Gastrocnemius medialis (tissue), 4 donors: ENCODE results near the gene DTD1. TPM values are rescaled to one million over a fixed set of nuclear protein-coding genes. Genes with fewer than 3 reads are reported as not detected.

Experiments used
- ATAC-seq, 2 donors: fragments of 150-250 bp; one replicate each; pipeline ENCODE4 v1.9.1; 2016
- DNase-seq, 2 donors: peaks; one replicate each; pipeline ENCODE4 v3.0.0-alpha.2; 2019
- H3K27ac ChIP-seq, 4 donors: fragments of 200-600 bp; sonication (generic); 1 replicate in 1 of 4; 2 replicates in 3 of 4; pipeline ENCODE4 v1.5.1; 2016 to 2018; ENCODE audit warnings: mild to moderate bottlenecking in 2 of 4, moderate library complexity in 1 of 4
- H3K27me3 ChIP-seq, 3 donors: fragments of 200-600 bp; sonication (generic) in 2 of 3; 1 replicate in 1 of 3; 2 replicates in 2 of 3; pipeline versions ENCODE4 v1.5.1 to v1.6.0; 2016 to 2019; ENCODE audit warnings: mild to moderate bottlenecking in 1 of 3, moderate library complexity in 1 of 3
- H3K36me3 ChIP-seq, 2 donors: fragments of 200-600 bp; sonication (generic) in 1 of 2; one replicate each; pipeline ENCODE4 v1.5.1; 2017 to 2018
- H3K4me1 ChIP-seq, 2 donors: fragments of 200-600 bp; sonication (generic) in 1 of 2; one replicate each; pipeline ENCODE4 v1.5.1; 2016 to 2017; ENCODE audit warnings: mild to moderate bottlenecking in 2 of 2
- H3K4me3 ChIP-seq, 4 donors: fragments of 200-600 bp; sonication (generic) in 3 of 4; 1 replicate in 1 of 4; 2 replicates in 3 of 4; pipeline ENCODE4 v1.5.1; 2016 to 2019; ENCODE audit warnings: mild to moderate bottlenecking in 2 of 4
- H3K9me3 ChIP-seq, 3 donors: fragments of 200-600 bp; sonication (generic) in 2 of 3; 1 replicate in 1 of 3; 2 replicates in 2 of 3; pipeline ENCODE4 v1.5.1; 2016 to 2019
- CTCF ChIP-seq, 5 experiments: fragments of 450-650 bp in 3 of 5; fragments of 200-600 bp in 2 of 5; sonication (generic) in 2 of 5; IDR thresholded peaks in 4 of 5; conservative IDR thresholded peaks in 1 of 5; 1 replicate in 4 of 5; 2 replicates in 1 of 5; pipeline ENCODE4 v1.5.1; 2016 to 2019; ENCODE audit warnings: antibody characterized with exemption in 5 of 5, mild to moderate bottlenecking in 3 of 5, moderate library complexity in 3 of 5
- POLR2A ChIP-seq, 2 donors: fragments of 450-650 bp; IDR thresholded peaks; one replicate each; pipeline ENCODE4 v1.6.1; 2017; ENCODE audit warnings: antibody characterized with exemption in 2 of 2, mild to moderate bottlenecking in 2 of 2, moderate library complexity in 2 of 2
- in situ Hi-C, 4 donors: fragments of 200-750 bp; cut with MboI; loops; one replicate each; pipeline versions ENCODE4 v1.15.0 to v1.8.0; 2017; ENCODE audit warnings: low sequenced_read_pairs in 4 of 4
- intact Hi-C: fragments of 100-400 bp; cut with DNase I; formaldehyde crosslinking; loops from one replicate; pipeline ENCODE4 v1.15.1; 2023; ENCODE audit warnings: low total_unique reads
- total RNA-seq, 4 donors: library from RNA; depleted of rRNA; stranded (reverse); fragments of >200 nt; gene quantifications; one replicate each; pipeline versions ENCODE4 v1.1.0 to v1.2.3, GENCODE V29; 2016

The DTD1 gene
- total RNA-seq, 4 donors from 2014 or later: 18.0 to 33.0 (median 26.5) TPM

- intact Hi-C loops: loop anchor here (10.0 kb wide), 1 partner anchor 948 kb away; no protein-coding TSS in a partner anchor
- Histone ChIP-seq H3K27me3 (no peaks in the 10 kb centered on the region), H3K4me1 (peaks cover 0 to 23% of the 10 kb centered on the region in 2 donors), H3K27ac (no peak overlapping the region), H3K4me3 (no peak overlapping the region), H3K9me3 (no peaks in the 10 kb centered on the region), H3K36me3 (no peaks in the 10 kb centered on the region)
- in situ Hi-C loops: loop anchor here in 3 of 4 donors (25.0 kb wide), 1 partner anchor 1025 kb away; no protein-coding TSS in a partner anchor
- ATAC-seq (no peak), DNase-seq (no peak)
- TF ChIP-seq CTCF (IDR thresholded peaks at IDR 0.05 in 4 of 5, conservative IDR thresholded peaks at IDR 0.05 in 1 of 5): no peak
- no peak for TF ChIP-seq POLR2A (IDR thresholded peaks at IDR 0.05)
Observed at GRCh38 chr20:18637224-18637623, 49.4 kb downstream of the DTD1 start.

- H3K27ac ChIP-seq: peak overlapping the region in 1 of 4 donors; percentile 64
- H3K4me1 ChIP-seq: peaks cover 0 to 23% of the 10 kb centered on the region in 2 donors
- TF ChIP-seq CTCF (IDR thresholded peaks at IDR 0.05 in 4 of 5, conservative IDR thresholded peaks at IDR 0.05 in 1 of 5) (no peak), POLR2A (IDR thresholded peaks at IDR 0.05) (no peak)
- intact Hi-C loops: loop anchor here (10.0 kb wide), 1 partner anchor 946 kb away; no protein-coding TSS in a partner anchor
- no peak for ATAC-seq
- no peak overlapping the region for H3K4me3 ChIP-seq
- no peaks in the 10 kb centered on the region for H3K27me3 ChIP-seq
- no peaks in the 10 kb centered on the region for H3K9me3 ChIP-seq
- in situ Hi-C loops: loop anchor here in 3 of 4 donors (25.0 kb wide), 1 partner anchor 1024 kb away; no protein-coding TSS in a partner anchor
- DNase-seq: no peak
- H3K36me3 ChIP-seq: no peaks in the 10 kb centered on the region
Observed at GRCh38 chr20:18638768-18639167, 50.9 kb downstream of the DTD1 start.

GRCh38 chr20:18639501-18639979, 51.7 kb downstream of the DTD1 start:
- H3K36me3 ChIP-seq: no peaks in the 10 kb centered on the region
- H3K9me3 ChIP-seq: no peaks in the 10 kb centered on the region
- ATAC-seq: peak; percentile 86 to 99
- intact Hi-C loops (loop anchor here (10.0 kb wide), 1 partner anchor 945 kb away; no protein-coding TSS in a partner anchor), in situ Hi-C loops (loop anchor here in 3 of 4 donors (25.0 kb wide), 1 partner anchor 1023 kb away; no protein-coding TSS in a partner anchor)
- H3K4me1 ChIP-seq: peaks cover 0 to 27% of the 10 kb centered on the region in 2 donors
- peak in 1 of 2 donors; percentile 47 for DNase-seq
- TF ChIP-seq POLR2A (IDR thresholded peaks at IDR 0.05): no peak
- TF ChIP-seq CTCF (IDR thresholded peaks at IDR 0.05 in 4 of 5, conservative IDR thresholded peaks at IDR 0.05 in 1 of 5): no peak
- H3K27ac ChIP-seq: peak overlapping the region; percentile 39 to 64 (median 58)
- H3K27me3 ChIP-seq: no peaks in the 10 kb centered on the region
- no peak overlapping the region for H3K4me3 ChIP-seq

GRCh38 chr20:18645196-18645745, 57.4 kb downstream of the DTD1 start:
- in situ Hi-C loops: loop anchor here in 3 of 4 donors (25.0 kb wide), 1 partner anchor 1017 kb away; no protein-coding TSS in a partner anchor
- Histone ChIP-seq H3K27me3 (no peaks in the 10 kb centered on the region), H3K9me3 (no peaks in the 10 kb centered on the region), H3K36me3 (no peaks in the 10 kb centered on the region), H3K4me3 (no peak overlapping the region), H3K4me1 (peaks cover 13 to 24% of the 10 kb centered on the region in 2 donors), H3K27ac (no peak overlapping the region)
- ATAC-seq: no peak
- DNase-seq: no peak
- TF ChIP-seq POLR2A (IDR thresholded peaks at IDR 0.05) (no peak), CTCF (IDR thresholded peaks at IDR 0.05 in 4 of 5, conservative IDR thresholded peaks at IDR 0.05 in 1 of 5) (no peak)
- intact Hi-C loops: no loop called here
